Aortic smooth muscle cell (primary cell): ENCODE results near the gene GJC1. TPM values are rescaled to one million over a fixed set of nuclear protein-coding genes. Genes with fewer than 3 reads are reported as not detected.

Experiments used
- total RNA-seq: library from RNA; depleted of rRNA; stranded (reverse); fragments of >200 nt; gene quantifications from 2 replicates; pipeline ENCODE4 v1.2.3, GENCODE V29; 2014

The GJC1 gene
- total RNA-seq, result 17.8 and 19.0 TPM in 2 replicates

GRCh38 chr17:44829523-44830358, at the start of gene GJC1:
Gene GJC1 (minus strand): TSS chr17:44830287. CDS start chr17:44805817, 24,470 bp downstream.

GRCh38 chr17:44847586-44847985, 17.5 kb upstream of the GJC1 start, which contains the start of gene HIGD1B:
Gene HIGD1B (plus strand): TSS chr17:44847883. CDS start chr17:44848153, 270 bp downstream.

GRCh38 chr17:44758414-44759085, 71.5 kb downstream of the GJC1 start, which contains the start of gene ADAM11:
Gene ADAM11 (plus strand): TSS chr17:44758988. CDS start chr17:44759200, 212 bp downstream.

Other genes starting within 250 kb of the GJC1 start
- not detected in 2 replicates for gene MEIOC, start 173.8 kb downstream of the GJC1 start, total RNA-seq
- 38.2 and 40.8 TPM in 2 replicates for gene CCDC43, start 140.5 kb downstream of the GJC1 start, total RNA-seq
- 3.4 and 4.4 TPM in 2 replicates for gene DBF4B, start 121.6 kb downstream of the GJC1 start, total RNA-seq
- gene ADAM11, start 71.3 kb downstream of the GJC1 start, total RNA-seq, result under 0.01 and 0.31 TPM in 2 replicates
- gene HIGD1B, start 17.6 kb upstream of the GJC1 start, total RNA-seq, result not detected in 2 replicates
- gene EFTUD2, start 69.2 kb upstream of the GJC1 start, total RNA-seq, result 87.9 and 100 TPM in 2 replicates
- gene GFAP, start 85.2 kb upstream of the GJC1 start, total RNA-seq, result 0.44 TPM in 1 of 2 replicates, not detected in the other
- gene KIF18B, start 117.5 kb upstream of the GJC1 start, total RNA-seq, result 1.7 and 2.6 TPM in 2 replicates
- 0.31 and 0.66 TPM in 2 replicates for gene C1QL1, start 138.0 kb upstream of the GJC1 start, total RNA-seq
- 19.0 and 22.5 TPM in 2 replicates for gene DCAKD, start 221.3 kb upstream of the GJC1 start, total RNA-seq
- gene NMT1, start 231.0 kb upstream of the GJC1 start, total RNA-seq, result 49.2 and 82.8 TPM in 2 replicates